K562 (cell line): ENCODE results near the gene GAS1.

Experiments
- ATF7 ChIP-seq: fragments of 450-650 bp; IDR thresholded peaks from 2 replicates; pipeline ENCODE4 v1.7.1; 2014; ENCODE audit warnings: mild to moderate bottlenecking, moderate library complexity
- HDAC2 ChIP-seq: fragments of 450-650 bp; IDR thresholded peaks from 2 replicates; pipeline ENCODE4 v1.6.1; 2016; ENCODE audit warnings: mild to moderate bottlenecking
- MITF ChIP-seq: IDR thresholded peaks from 2 replicates; pipeline ENCODE4 v1.6.1; 2014; ENCODE audit warnings: antibody characterized with exemption
- REST ChIP-seq, 2 experiments: fragments of 450-650 bp; formaldehyde crosslinking in 1 of 2; IDR thresholded peaks; 2 replicates each; pipeline versions ENCODE4 v1.4.0 to v1.6.1; 2014 to 2020; ENCODE audit warnings: mild to moderate bottlenecking in 2 of 2, borderline replicate concordance in 1 of 2, low read depth in 1 of 2
- ZNF77 ChIP-seq: fragments of 250-450 bp; sonication (Bioruptor Pico); IDR thresholded peaks from 2 replicates; pipeline ENCODE4 v1.5.0; 2020

GRCh38 chr9:86948074-86948929, 996 bp upstream of the GAS1 start:
- no peak for TF ChIP-seq ZNF77
- TF ChIP-seq MITF: no peak
- TF ChIP-seq ATF7: no peak
- TF ChIP-seq REST (IDR thresholded peaks at IDR 0.05; ENCODE audit: borderline replicate concordance): no peak
- no peak for TF ChIP-seq REST (CRISPR knock-in tag; IDR thresholded peaks at IDR 0.05; ENCODE audit: low read depth)
- no peak for TF ChIP-seq HDAC2
